Fibroblast of skin of abdomen (primary cell): ENCODE measurements around the gene AOAH.
A peak's percentile ranks its signal among the peaks of the same experiment; 100 is the strongest.
"Not testable (repeated sequence)": the region's sequence is repeated elsewhere in the genome, so short reads cannot be mapped to it uniquely, and the experiment has no call there.

Experiments
- DNase-seq: peaks from one replicate; pipeline ENCODE4 v3.0.0-alpha.2; 2013

The AOAH gene

DNA sequence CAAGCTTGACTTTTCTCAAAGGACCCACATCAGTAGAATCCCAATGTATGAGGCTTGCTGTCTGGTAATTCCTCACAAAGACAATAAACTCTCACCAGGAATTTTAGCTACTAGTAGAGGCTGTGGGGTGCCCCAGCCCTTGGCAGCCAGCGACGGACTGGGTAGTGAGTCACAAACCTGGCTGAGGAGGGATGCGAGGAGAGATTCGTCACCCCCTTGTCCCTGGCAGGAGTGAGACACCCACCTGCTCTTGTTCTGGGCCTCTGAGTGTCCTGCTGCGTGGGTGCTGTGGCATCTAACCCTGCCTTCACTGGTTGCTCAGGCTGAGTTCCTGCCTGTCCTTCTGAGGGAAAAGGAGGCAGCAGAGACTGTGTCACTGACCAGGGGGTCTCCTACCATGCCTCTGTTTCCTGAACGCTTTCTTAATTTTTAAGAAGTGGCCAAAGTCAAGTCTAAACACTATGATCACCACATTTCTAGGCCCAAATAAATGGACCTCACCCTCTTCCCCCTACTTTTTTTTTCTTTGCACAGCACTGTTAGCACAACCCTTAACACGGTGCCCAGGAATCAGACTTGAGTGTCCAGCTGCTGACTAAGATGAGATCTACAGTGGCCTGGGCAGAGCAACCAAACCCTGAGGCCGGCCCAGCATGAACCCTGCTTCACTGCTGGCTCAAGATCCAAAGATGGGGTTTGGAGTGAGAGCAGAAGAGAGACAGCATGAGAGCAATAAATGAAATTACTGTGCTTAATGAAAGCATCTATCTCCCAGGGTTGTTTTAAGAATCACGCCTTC lies 188.2 kb downstream of the AOAH start:
- DNase-seq = no peak

DNA sequence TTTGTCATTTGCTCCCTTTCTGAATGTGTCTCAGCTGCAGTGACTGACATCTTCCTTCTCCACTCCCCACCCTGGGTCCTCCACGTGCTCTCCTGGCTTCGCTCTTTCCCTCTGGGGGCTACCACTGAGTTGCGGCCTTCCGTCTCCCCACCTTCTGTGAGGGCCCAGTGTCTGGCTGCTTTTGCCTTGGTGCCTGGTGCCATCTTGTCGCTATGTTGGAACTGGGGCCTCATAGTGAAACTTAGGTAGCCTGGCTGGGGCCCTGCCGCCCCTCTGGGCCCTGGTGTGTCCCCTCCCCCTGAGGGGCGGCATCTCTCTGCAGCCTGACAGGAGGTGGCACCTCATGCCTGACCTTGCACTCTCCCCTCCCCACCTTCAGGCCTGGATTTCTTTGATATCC lies 190.6 kb downstream of the AOAH start:
- DNase-seq = no peak

DNA sequence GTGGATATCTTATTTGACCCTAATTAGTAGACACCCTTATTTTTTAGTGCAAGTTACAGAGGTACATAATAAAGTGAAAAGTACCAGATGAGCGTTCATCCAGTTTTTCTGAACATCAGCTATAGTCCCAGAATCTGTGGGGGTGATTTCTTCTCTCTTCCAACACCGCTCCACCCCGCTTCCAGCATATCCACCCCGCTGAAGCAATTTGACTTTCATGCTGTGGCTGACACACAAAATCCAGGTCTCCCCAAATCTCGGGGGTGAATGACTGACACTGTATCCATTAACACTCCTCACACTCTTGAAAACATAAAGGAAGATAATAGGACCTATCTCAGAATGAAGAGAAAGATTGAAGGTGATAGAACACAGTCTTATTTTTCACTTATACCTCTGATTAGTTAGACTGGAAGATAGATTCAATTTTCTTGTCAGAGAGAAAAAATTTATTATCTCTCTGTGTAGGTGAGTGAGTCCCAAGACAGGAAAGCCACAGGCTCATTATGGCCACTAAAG lies 191.3 kb downstream of the AOAH start:
- no peak for DNase-seq

DNA sequence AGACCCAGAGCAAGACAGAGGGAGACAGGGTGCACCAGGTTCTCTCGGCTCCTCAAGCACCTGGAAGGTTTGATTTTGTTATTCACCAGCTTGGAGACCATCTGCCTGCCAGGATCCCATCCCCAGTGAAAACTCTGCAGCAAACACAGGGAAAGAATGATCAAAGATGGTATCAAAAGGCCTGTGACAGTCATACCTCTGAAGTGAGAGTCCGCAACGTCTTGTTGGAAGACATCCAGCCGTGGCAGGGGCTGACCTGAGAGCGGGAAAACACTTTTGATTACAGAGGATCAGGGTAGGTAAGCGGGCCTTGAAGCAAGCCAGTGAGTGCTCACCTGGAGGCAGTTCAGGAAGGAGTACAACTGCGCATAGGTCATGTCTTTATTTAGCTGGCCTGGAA lies 192.3 kb downstream of the AOAH start:
- no peak for DNase-seq

DNA sequence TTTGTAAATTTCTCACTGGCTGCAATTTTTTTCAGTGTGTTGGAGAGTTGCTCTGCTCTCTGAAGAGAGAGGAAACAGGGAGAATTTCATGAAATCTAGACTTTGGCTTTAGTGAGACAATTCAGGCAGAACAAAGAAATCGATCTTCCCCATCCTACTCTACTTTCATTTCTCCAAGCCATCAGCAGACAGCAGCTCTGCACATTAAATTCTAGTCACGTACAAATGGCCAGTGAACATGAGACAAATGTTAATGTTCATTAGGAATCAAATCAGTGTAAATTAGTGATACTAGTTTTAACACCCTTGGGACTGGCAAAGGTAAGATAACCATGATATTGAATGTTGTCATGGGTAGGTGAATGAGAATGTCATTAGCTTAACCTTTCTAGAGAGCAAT lies 193.8 kb downstream of the AOAH start:
- no peak for DNase-seq

DNA sequence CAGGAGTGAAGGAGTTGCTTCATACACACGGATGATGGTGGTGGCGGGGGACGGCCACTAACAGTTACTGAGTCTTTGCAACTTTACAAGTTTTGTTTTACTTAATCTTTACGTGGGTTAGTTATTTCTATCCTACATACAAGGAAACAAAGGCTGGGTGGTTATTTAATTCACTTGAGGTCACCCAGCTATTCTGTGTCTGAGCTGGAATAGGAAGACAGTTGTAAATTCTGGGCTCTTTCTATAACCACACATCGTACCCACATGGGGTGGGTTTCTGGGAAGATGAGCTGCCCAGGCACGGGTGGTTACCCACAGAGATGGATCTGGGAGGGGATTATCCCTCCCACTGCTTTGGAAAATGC lies 196.8 kb downstream of the AOAH start:
- no peak for DNase-seq

DNA sequence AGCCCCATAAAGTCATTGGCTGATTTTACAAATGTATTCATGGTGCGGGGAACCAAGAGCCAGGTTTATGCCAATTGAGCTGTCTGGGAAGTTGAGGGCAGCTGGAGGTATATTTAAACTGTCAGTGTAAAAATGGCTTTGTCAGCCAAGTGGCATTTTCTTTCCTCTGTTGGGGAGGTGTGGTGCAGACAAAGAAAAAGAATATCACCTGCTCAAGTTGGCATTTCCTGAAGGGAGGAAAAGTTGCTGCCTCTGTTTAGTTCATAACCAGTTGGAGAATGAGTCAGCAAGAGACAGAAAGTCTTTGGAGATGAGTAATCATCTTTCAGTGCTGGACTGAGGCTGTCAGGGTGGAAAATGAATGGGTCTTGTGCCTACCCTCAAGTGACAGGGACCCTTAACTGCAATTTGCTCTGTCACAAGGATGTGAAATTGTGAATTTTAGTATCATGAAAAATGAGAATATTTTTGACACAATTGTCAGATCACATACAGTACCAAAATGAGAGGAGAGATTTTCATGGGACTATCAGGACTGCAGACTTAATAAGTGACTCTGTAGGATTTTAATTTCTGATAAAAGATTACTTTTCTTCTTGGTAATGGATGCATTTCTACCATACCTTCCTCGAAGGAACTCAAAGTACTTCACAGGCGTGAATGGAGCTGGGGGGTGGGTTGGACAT lies 197.3 kb downstream of the AOAH start:
- DNase-seq = peak; percentile 60

DNA sequence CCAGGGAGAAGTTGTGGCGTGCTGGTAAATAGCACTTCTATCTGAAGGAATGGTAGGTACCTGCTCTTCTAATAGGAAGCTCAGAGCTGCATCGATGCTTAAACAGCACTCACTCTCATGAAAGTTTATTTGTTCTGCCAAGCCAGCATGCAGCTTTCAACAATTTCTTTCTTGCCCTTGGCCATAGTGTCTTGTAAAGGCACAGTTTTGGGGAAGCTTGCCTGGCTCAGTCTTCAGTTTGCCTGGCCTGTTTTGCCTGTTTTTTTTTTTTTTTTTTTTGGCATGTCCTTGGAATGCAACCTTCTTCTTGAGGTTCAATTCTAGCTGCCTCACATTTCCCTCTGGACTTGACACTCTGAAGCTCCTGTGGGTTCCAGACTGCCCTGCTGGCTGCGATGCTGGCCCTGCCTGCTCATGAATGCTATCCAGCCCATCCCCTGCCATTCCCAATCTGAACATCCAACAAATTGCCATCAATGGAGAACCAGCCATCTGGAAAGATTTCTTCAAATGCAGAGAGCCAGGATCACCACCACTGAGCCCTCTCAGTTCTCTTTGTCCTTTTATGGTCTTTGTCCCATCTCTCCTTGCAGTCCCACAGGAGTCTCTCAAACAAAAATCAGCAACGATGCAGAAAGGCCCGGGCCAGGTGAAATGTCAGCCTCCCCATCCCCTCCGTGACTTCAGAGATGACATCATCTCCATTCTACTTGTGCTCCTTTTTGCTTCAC lies 200.8 kb downstream of the AOAH start:
- no peak for DNase-seq

DNA sequence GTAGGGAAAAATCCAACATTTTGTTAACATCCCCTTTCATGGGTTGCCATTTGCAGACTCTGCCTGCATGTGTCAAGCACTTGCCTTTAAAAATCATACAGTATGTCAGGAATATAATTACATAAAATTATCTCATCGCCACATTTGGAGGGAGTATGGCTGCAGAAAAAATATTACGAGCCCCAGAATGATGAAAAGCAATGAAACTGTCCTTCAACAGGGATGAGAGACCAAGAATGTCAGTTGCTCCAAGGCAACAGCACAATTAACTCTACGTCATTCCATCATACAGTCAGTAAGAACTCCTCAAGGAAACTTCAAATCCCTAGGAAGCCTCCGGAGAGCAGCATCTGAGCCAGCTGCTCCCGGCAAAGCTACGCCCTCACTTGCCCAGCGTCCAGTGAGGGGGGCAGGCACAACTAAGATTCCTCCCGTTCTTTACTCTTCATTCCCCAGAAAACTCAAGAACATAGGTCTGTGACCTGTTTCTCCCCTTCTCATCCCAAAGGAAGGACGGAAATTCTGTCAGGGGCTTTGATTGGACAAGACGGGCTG lies 201.8 kb downstream of the AOAH start:
- DNase-seq = no peak

DNA sequence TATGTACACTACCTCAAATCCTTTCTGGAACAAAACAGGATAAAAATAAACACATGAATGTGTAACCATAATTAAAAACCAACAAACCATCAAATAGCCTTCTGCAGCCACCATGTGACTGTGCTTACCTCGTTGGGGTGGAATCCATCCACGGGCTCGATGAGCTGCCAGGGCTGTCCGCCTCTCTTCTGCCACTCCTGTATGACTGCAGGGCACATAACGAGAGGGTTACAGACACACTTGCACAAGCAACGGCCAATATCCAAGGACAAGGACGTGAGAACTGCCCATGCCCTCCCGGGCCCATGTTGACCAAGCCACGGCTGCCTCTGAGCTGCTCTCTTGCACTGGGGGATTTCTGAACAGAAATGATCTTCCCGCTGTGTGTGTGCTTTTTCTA lies 202.4 kb downstream of the AOAH start:
- no peak for DNase-seq

DNA sequence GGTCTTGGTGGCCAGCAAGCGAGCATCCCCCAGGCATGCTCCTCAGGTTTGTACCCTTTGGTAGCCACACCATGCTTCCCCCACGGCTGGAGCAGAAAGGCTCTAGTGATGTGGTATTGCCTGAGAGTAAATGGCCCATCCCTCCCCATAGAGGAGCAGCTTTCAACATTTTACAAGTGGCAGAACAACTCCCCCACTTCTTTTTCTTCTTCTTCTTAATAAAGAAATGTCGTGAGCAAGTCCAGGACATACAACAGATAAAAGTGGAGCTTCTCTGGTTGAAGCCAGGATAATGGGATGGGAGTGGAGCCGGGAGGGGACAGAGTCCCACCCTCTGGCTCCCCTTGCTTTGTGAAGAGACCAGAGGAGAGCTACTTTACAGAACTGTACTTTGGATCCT lies 203.2 kb downstream of the AOAH start:
- no peak for DNase-seq

DNA sequence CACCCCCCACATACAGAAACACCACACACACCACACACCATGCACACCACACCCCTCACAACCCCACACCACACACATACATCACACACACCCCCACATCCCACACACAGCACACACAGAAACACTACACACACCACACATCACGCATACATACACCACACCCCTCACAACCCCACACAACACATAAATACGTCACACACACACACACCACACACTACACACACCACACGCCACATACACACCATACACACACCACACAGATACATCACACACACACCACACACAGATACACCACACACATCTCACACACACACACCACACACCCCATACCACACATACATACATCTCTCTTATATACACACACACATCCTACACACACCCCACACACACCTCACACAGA lies 208.4 kb downstream of the AOAH start:
- DNase-seq = no peak

DNA sequence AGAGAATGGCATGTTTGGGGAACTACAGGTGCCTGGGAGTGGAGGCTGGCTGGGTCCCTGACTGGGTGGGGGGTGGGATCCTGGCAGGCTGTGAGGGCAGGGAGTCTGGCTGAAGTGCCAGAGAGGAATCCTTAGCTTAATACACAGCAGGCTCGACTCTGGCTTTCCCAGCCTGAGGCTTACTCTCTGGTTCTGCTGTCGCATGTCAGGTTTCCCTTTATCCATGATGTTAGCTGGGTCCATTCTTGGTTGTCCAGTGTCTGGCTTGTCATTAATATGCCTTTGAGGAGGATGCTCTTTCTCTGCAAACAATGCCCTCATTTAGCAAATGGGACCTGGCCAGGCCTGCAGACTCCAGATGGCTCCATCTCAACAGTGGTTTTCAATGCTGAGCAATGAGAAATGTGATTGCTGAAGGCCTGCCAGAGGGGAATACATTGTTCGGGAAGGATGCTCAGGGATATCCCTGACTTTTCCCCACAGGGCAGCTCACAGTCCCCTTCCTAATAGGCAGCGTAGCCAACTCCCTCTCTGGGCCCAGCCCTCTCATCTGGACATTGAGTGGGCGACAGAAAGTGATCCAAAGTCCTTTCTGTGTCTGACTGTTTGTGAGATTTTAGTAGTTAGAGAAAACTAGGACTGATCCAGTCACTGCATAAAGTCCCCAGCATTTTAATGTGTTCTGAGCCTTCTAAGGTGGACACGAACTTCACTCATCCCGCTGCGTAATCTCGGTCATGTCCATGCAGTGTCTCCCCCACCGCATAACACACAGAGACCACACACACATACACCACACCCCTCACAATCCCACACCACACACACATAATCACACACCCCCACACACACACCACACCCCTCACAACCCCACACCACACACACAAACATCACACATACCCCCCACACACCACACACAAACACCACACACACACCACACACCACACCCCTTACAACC lies 209.7 kb downstream of the AOAH start:
- DNase-seq = no peak

DNA sequence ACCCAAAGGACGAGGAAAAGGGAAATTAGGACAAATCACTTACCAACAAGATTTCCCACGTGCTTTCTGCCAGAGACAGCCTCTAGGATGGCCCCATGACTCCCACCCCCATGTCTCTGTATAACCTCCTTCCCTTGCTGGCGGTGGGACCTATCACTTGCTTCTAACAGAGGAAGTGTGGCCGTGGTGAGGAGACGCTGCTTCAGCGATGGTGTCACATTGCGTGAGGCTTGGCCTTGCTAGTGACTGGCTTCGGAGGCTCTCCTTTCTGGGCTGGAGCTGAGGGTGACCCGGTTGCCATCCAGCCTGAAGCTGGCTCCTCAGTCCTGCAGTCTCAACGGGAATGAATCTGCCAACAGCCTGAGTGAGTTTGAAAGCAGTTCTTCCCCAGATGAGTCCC lies 210.9 kb downstream of the AOAH start:
- no peak for DNase-seq

DNA sequence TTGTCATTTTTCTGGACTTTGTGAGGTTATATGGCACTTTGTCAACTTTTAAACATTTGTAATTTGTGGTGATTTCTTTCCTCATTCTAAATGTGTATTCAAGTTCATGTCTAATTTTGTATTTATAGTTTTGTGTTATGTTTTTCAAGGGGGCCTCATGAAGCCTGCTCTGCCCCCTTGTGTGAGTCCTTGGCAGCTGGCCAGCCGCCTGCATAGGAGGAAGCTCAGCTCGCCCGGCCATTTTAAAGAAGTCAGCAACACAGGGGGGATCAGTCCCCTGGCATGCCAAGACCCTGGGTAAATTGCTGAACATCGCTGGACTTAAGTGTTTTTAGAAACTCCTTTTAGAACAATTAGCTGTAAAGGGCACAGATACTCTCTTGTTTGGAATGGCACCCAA lies 211.7 kb downstream of the AOAH start:
- DNase-seq = no peak

DNA sequence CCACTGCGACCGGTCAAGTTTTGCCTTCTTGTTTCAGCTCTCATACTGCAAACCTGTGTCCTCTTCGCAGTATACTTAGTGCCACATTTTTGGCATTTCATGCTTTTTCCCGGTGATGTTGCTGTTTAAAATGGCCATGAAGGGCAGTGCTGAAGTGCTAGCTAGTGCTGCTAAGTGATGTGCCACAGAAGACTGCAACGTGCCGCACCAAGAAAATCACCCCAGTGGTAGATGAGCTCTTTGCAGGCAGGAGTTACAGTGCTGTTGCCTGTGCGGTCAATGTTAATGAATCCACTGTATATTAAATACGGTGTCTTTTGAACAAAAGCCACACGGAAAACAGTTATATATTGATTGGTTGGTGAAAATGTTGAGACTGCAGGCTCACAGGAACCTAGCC lies 214.3 kb downstream of the AOAH start:
- no peak for DNase-seq

DNA sequence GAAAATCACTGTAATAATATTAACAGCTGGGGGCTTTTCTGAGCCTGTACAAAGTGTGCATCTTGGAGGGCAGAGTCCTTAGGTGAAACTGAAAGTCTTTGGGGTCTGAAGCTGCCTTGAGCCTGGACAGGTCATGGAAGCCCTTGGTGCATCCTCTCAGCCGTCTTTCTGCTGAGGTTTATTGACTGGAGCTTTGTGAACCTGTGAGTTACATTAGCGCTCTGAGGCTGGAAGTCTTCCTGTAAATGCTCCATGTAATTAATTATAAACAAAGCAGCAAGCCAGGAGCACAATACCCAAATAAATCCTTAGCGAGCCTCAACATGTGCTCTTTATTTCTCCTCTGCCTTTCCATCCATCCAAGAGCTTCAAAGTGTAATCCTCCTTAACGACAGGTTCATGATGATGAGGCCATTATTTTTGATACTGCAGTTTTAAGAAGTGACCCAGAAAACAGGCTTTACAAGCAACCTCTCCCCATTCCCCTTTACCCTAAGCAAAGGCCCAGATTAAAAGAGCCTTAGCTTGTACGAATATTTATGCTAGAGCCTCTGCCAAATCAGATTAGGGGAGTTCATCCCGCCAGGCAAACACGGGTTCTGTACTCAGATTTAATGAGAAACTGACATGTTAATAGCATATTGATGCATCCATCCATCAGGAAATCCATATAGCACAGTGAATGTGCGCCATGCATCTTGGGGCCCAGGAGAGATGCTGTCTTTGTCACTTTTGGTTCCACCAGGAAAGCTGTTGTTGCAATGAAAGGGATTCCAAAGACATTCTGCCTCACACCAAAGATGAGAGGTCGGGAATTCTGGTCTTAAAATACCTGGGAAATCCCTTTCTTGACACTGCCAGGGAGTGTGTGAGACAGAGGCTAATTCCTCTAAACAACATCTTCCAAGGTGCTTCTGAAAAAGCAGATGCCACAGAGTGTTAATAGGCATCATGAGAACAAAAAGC lies 216.5 kb downstream of the AOAH start:
- DNase-seq = no peak

DNA sequence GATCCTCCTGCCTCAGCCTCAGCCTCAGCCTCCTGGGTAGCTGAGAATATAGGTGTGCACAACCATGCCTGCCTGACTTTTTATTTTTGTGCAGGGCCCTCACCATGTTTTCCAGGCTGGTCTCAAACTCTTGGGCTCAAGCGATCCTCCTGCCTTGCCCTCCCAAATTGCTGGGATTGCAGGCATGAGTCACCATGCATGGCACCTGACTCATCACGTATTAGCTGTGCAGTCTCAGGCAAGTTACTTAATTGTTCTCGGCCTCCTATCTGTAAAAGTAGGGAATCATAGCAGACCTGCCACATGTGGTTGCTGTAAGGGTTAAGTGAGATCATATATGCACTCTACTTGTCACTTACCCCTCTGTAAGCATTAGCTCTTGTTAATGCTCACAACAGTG lies 217.5 kb downstream of the AOAH start:
- DNase-seq = no peak

DNA sequence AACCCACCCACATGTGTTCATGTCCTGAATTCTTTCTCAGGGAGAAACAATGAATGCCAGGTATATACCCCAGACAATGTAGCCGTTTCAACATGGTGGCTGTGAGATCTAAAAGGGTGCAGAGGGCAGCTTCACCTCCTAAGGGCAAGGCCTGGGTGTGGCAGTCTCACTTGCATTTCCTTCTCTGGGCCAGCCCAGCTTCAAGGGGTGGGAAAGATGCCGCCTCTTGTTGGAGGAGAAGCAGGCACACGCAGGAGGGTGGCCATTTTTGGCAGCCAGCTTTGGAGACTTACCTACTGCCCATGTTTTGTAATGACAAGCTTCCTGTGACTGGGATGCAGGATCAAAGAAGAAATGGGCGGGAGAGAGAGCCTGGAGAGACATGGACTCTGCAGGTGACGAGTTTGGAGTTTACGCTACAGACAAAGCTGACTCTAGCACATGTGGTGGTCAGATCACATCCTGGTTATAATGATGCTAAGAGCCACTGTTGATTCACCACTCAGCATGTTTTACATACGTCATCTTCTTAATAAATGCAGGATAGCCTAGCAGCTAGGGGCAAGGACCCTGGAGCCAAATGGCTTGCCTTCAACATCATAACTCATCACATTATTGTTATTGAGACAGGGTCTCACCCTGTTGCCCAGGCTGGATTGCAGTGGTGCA lies 218.0 kb downstream of the AOAH start:
- DNase-seq = no peak

DNA sequence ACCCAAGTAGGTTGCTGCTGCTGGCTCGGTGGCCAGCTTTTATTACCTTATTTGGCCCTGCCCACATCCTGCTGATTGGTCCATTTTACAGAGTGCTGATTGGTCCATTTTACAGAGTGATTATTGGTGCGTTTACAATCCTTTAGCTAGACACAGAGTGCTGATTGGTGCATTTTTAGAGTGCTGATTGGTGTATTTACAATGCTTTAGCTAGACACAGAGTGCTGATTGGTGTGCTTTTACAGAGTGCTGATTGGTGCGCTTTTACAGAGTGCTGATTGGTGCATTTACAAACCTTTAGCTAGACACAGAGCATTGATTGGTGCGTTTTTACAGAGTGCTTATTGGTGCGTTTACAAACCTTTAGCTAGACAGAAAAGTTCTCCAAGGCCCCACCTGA lies 219.7 kb downstream of the AOAH start:
- not testable (repeated sequence) for DNase-seq
